Activated CD8-positive, alpha-beta memory T cell treated with anti-CD3 and anti-CD28 coated beads, Interleukin-2, amount 50 U/mL, for 1 hour (primary cell): Measurements from ENCODE around the gene LAT.
"Not testable (repeated sequence)": the region's sequence is repeated elsewhere in the genome, so short reads cannot be mapped to it uniquely, and the experiment has no call there.

Experiments used
- DNase-seq: peaks from one replicate; pipeline ENCODE4 v3.0.0-alpha.2; 2020; ENCODE audit errors: extremely low read depth

Gene LAT, protein sequence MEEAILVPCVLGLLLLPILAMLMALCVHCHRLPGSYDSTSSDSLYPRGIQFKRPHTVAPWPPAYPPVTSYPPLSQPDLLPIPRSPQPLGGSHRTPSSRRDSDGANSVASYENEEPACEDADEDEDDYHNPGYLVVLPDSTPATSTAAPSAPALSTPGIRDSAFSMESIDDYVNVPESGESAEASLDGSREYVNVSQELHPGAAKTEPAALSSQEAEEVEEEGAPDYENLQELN

DNA sequence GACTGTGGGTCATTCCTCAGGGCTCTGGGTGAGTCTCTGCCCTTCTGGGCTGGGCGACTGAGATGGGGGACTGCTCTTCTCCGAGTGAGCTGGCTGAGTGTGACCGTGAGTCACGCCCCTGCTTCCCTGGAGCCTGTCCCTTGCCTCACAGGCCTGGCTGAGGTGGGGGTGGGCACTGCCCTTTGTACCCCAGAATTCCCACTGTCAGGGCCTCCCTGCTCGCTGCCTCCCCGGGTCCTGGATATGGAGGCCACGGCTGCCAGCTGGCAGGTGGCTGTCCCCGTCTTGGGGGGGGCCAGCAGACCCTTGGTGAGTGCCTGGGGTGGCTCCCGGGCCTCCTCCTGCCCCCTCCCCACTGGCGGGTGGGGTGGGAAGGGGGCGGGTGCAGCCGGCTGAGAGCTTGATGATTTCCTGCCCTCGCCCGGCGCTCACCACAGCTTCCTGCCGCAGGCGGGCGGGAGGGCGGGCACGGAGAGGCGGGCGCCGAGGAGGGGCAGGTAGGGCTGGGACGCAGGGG, at the start of gene LAT:
TSS of gene LAT (plus strand) at position 434 of the 517 bp plus-strand sequence. CDS start 366 bp downstream, outside the sequence.
- DNase-seq = peak; percentile 47

GRCh38 chr16:28935346-28935745, 49.5 kb upstream of the LAT start:
- no peak for DNase-seq

DNA sequence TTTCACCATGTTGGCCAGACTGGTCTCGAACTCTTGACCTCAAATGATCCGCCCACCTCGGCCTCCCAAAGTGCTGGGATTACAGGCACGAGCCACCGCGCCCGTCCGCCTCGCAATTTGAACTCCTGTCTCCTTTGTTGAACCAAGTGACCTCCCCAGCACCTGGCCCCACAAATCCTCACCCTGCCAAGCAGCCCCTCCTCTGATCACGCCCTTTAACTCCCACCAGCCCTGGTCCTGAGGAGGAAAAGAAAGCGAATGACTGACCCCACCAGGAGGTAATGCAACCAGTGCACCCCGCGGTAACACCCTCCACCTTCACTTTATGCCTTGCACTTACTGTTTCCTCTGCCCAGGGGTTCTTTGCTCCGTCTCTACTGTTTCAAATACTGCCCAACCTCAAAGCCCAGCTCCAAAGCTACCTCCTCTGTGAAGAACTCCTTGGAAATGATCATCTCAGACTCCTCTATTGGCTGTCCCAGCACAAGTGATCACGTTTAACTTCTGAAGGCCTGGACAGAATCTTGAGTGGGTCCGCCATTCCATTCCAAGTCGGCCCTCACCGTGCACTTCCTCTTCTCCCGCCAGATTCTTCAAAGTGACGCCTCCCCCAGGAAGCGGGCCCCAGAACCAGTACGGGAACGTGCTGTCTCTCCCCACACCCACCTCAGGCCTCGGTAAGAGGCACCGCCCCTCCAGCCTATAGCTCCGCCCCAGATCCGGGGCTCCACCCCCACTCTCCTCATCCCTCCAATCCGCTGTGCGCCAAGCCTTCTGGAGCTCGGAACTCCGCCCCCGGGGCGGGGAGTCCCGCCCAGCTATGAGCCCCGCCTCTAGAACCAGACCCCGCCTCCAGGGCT, 48.7 kb upstream of the LAT start:
- DNase-seq = peak; percentile 36

DNA sequence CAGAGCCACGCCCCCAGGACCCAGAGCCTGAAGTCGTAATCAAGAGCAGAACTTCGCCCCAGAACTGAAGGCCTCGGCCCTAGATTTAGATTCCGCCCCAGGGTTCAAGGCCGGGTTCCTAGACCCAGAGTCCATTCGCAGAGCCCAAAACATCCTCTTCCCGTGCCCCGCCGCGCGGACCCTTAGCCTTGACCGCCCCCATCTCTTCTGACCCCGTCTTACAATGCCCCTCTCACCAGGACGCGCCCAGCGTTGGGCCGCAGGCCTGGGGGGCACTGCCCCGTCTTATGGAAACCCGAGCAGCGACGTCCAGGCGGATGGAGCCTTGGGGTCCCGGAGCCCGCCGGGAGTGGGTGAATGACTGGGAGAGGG, 48.1 kb upstream of the LAT start:
- no peak for DNase-seq

- no peak for DNase-seq
Observed at GRCh38 chr16:28937222-28937876, 47.5 kb upstream of the LAT start.

DNA sequence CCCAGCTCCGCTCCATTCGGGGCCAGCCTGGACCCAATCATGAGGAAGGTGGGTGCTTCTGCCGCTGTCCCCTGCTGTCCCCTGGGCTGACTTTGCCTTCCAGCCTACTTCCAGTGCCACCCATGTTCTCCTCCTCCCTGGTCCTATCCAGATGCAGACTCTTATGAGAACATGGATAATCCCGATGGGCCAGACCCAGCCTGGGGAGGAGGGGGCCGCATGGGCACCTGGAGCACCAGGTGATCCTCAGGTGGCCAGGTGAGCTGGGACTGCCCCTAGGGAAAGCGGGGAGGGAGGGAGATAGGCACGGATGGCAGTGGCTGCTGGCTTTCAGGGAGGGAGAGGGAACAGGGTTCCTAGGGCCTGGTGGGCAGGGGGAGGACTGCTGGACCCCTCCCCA, 46.1 kb upstream of the LAT start:
- DNase-seq = no peak

DNA sequence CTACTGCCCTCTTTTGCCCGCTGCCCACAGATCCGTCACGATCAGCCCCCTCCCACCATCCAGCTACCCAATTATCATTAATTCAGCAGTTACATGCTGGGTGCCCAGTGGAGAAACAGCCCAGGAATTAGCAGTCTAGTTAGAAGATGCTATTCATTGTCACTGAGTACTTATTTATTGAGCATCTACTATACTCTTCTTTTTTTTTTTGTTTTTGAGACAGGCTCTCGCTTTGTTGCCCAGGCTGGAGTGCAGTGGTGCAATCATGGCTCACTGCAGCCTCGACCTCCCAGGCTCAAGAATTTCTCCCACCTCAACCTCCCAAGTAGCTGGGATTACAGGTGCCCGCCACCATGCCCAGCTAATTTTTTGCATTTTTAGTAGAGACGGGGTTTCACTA, 45.0 kb upstream of the LAT start:
- not testable (repeated sequence) for DNase-seq

- DNase-seq = no peak
Observed at GRCh38 chr16:28943281-28943680, 41.6 kb upstream of the LAT start.

GRCh38 chr16:28946681-28947080, 38.2 kb upstream of the LAT start:
- no peak for DNase-seq

- peak; percentile 99 for DNase-seq
Observed at GRCh38 chr16:28950648-28951409, 34.0 kb upstream of the LAT start, which contains the start of gene NFATC2IP. Gene NFATC2IP, plus strand, starts transcription at chr16:28950937. Its CDS starts 75 bp downstream, at chr16:28951012.

GRCh38 chr16:28951410-28951943, 33.4 kb upstream of the LAT start:
- no peak for DNase-seq

DNA sequence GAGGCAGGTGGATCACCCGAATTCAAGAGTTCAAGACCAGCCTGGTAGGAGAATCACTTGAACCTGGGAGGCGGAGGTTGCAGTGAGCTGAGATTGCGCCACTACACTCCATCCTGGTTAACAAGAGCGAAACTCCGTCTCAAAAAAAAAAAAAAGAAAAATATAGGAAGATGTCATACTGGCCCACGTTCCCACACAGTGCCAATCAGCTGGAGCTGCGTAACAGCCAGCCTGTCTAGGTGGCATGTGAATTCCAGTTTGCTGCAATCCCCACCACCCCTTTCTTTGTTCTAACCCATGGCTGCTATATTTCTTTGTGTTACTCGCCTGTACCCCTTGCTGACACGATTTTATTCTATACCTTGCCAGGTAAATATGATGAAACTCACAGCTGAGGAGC, 26.6 kb upstream of the LAT start:
- DNase-seq = no peak

- DNase-seq = no peak
Observed at GRCh38 chr16:28958836-28959235, 26.0 kb upstream of the LAT start.

DNA sequence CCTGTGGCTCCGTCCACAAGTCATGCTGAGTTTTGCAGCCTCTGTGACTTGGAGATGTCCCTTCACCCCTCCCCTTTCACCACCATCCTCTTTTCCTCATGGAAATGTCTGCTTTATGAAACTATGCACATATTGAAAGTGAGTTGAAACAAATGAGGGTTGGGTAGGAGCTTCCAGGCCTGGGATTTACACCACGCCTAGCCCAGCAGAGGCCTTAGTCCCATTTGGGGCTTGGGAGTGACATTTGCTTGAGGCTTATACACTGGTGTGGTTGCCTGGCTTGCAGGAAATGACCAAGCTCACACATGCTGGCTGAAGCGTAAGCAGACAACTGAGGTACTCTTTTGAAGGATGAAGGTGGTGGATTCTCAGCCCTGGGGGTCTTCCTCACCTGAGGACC, 20.8 kb upstream of the LAT start:
- DNase-seq = no peak

DNA sequence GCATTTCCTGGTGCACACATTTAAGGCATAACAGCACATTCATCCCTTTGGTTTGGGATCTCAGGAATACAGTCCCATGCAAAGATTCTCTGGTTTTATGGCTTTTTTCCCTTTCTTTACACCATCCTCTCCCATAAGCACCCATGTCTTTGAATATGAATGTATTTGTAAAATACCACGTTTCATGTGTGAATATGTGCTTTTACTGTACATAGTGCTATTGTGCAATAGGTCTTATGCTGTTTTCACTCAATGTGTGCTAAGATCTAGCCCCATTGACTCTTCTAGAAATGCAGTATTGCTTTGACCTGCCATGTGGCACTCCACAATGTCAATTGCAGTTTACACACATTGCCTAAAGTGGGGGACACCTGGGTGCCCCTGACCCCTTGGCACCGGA, 20.4 kb upstream of the LAT start:
- no peak for DNase-seq

DNA sequence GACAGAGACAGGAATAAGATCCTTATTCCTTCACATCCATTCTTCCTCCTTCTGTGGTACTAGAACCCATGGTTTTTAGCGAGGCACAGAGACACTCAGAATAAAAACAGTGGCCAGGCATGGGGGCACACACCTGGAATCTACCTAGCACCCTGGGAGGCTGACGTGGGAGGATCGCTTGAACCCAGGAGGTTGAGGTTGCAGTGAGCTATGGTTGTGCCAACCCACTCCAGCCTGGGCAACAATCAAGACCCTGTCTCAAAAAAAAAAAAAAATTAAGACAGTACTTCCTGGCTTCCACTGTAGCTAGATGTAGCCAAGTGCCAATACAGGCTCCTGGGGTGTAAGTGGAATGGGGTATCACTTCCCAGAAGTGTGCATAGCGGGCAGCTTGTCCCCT, 17.7 kb upstream of the LAT start:
- no peak for DNase-seq

DNA sequence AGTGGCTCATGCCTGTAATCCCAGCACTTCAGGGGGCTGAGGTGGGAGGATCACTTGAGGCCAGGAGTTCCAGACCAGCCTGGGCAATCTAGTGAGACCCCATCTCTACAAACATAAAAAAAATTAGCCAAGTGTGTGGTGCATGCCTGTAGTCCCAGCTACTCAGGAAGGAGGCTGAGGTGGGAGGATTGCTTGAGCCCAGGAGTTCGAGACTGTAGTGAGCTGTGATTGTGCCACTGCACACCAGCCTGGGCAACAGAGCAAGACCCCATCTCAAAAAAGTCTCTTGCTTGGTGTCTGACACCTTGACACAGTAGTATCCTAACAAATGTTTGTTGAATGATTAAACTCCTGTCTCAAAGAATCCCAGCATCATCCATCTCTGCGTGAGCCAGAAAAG, 15.2 kb upstream of the LAT start:
- not testable (repeated sequence) for DNase-seq

GRCh38 chr16:28974007-28974436, 10.8 kb upstream of the LAT start:
- DNase-seq = no peak

- DNase-seq = peak; percentile 79
Observed at GRCh38 chr16:28974437-28975157, 10.3 kb upstream of the LAT start, which contains the start of gene SPNS1. Gene SPNS1, plus strand, starts transcription at chr16:28974778. Its CDS starts 374 bp downstream, at chr16:28975152.

GRCh38 chr16:28975158-28975599, 9.7 kb upstream of the LAT start:
- no peak for DNase-seq
